Gastroesophageal sphincter (tissue), 4 donors: ENCODE measurements around the gene ADGRL2. TPM values are rescaled to one million over a fixed set of nuclear protein-coding genes. Genes with fewer than 3 reads are reported as not detected.

Experiments used
- ATAC-seq: fragments of 150-250 bp; one replicate; pipeline ENCODE4 v1.9.1; 2016; ENCODE audit warnings: mild to moderate bottlenecking, moderate library complexity
- H3K27ac ChIP-seq, 4 donors: fragments of 200-600 bp; sonication (generic) in 3 of 4; 1 replicate in 3 of 4; 2 replicates in 1 of 4; pipeline ENCODE4 v1.5.1; 2016 to 2019
- H3K27me3 ChIP-seq: fragments of 200-600 bp; sonication (generic); one replicate; pipeline ENCODE4 v1.5.1; 2019
- H3K36me3 ChIP-seq, 2 donors: fragments of 200-600 bp; sonication (generic); one replicate each; pipeline ENCODE4 v1.5.1; 2019; ENCODE audit warnings: control low read depth in 1 of 2
- H3K4me1 ChIP-seq, 3 donors: fragments of 200-600 bp; sonication (generic); 1 replicate in 2 of 3; 2 replicates in 1 of 3; pipeline ENCODE4 v1.5.1; 2016 to 2019; ENCODE audit warnings: control low read depth in 2 of 3
- H3K4me3 ChIP-seq, 2 donors: fragments of 200-600 bp; sonication (generic); one replicate each; pipeline ENCODE4 v1.5.1; 2019; ENCODE audit warnings: mild to moderate bottlenecking in 1 of 2, moderate library complexity in 1 of 2
- H3K9me3 ChIP-seq, 3 donors: fragments of 200-600 bp; sonication (generic); one replicate each; pipeline ENCODE4 v1.5.1; 2017 to 2019; ENCODE audit warnings: control low read depth in 2 of 3
- CTCF ChIP-seq, 4 experiments: fragments of 200-600 bp in 2 of 4; fragments of 450-650 bp in 2 of 4; sonication (generic) in 1 of 4; IDR thresholded peaks; one replicate each; pipeline ENCODE4 v1.5.1; 2017 to 2019; ENCODE audit warnings: antibody characterized with exemption in 4 of 4, mild to moderate bottlenecking in 2 of 4, moderate library complexity in 2 of 4
- EP300 ChIP-seq: sonication (generic); formaldehyde crosslinking; IDR thresholded peaks from one replicate; pipeline ENCODE4 v1.6.1; 2017; ENCODE audit warnings: antibody characterized with exemption, mild to moderate bottlenecking
- POLR2A ChIP-seq, 2 donors: fragments of 450-650 bp; IDR thresholded peaks; one replicate each; pipeline ENCODE4 v1.6.1; 2017; ENCODE audit warnings: antibody characterized with exemption in 2 of 2, mild to moderate bottlenecking in 2 of 2, moderate library complexity in 1 of 2
- POLR2AphosphoS5 ChIP-seq: sonication (generic); formaldehyde crosslinking; IDR thresholded peaks from one replicate; pipeline ENCODE4 v1.6.1; 2017; ENCODE audit warnings: antibody characterized with exemption
- WGBS, 2 donors: methylation state at CpG; one replicate each; pipeline ENCODE4 v1.1.5; 2018; ENCODE audit warnings: low coverage in 1 of 2; 5-methylcytosine and 5-hydroxymethylcytosine counted together
- total RNA-seq, 4 donors: library from RNA; depleted of rRNA; stranded (reverse); fragments of >200 nt; gene quantifications; one replicate each; pipeline ENCODE4 v1.1.0, GENCODE V29; 2016

ADGRL2 gene
- total RNA-seq, 4 donors from 2014 or later, result 68.9 to 141 (median 83.8) TPM

GRCh38 chr1:81915937-81916336 is 115.2 kb downstream of the ADGRL2 start:
- H3K36me3 ChIP-seq, result no peaks in the 10 kb centered on the region
- no peaks in the 10 kb centered on the region for H3K27me3 ChIP-seq
- H3K4me3 ChIP-seq, result no peak overlapping the region
- no peak overlapping the region for H3K27ac ChIP-seq
- TF ChIP-seq EP300 (no peak), POLR2A (IDR thresholded peaks at IDR 0.05) (no peak), CTCF (IDR thresholded peaks at IDR 0.05) (no peak), POLR2AphosphoS5 (no peak)
- WGBS, 2 donors, result 87 to 90% methylated on average over 3 of the region's 3 CpGs
- no peaks in the 10 kb centered on the region for H3K9me3 ChIP-seq
- no peak for ATAC-seq
- peaks cover 0 to 13% (median 3%) of the 10 kb centered on the region in 3 donors for H3K4me1 ChIP-seq

GRCh38 chr1:81920245-81920740 is 119.6 kb downstream of the ADGRL2 start:
- no peaks in the 10 kb centered on the region for H3K9me3 ChIP-seq
- no peak overlapping the region for H3K4me3 ChIP-seq
- H3K27me3 ChIP-seq, result no peaks in the 10 kb centered on the region
- 52 to 67% methylated on average over 4 to 5 of the region's 6 CpGs for WGBS, 2 donors
- ATAC-seq, result peak; percentile 40
- no peak overlapping the region for H3K27ac ChIP-seq
- no peak for TF ChIP-seq CTCF (IDR thresholded peaks at IDR 0.05)
- no peak for TF ChIP-seq EP300
- no peak for TF ChIP-seq POLR2AphosphoS5
- TF ChIP-seq POLR2A (IDR thresholded peaks at IDR 0.05), result no peak
- peaks cover 0 to 24% (median 3%) of the 10 kb centered on the region in 3 donors for H3K4me1 ChIP-seq
- no peaks in the 10 kb centered on the region for H3K36me3 ChIP-seq

GRCh38 chr1:81920886-81921285 is 120.2 kb downstream of the ADGRL2 start:
- Histone ChIP-seq H3K36me3 (no peaks in the 10 kb centered on the region), H3K27ac (no peak overlapping the region), H3K4me1 (peaks cover 0 to 24% (median 3%) of the 10 kb centered on the region in 3 donors), H3K4me3 (no peak overlapping the region), H3K9me3 (no peaks in the 10 kb centered on the region), H3K27me3 (no peaks in the 10 kb centered on the region)
- 35 to 64% methylated on average over 2 of the region's 2 CpGs for WGBS, 2 donors
- no peak for ATAC-seq
- TF ChIP-seq POLR2A (IDR thresholded peaks at IDR 0.05) (no peak), POLR2AphosphoS5 (no peak), CTCF (IDR thresholded peaks at IDR 0.05) (no peak), EP300 (no peak)

GRCh38 chr1:81921344-81921743 is 120.6 kb downstream of the ADGRL2 start:
- TF ChIP-seq POLR2AphosphoS5, result no peak
- TF ChIP-seq EP300, result no peak
- no peak for TF ChIP-seq POLR2A (IDR thresholded peaks at IDR 0.05)
- TF ChIP-seq CTCF (IDR thresholded peaks at IDR 0.05), result no peak
- no peaks in the 10 kb centered on the region for H3K36me3 ChIP-seq
- WGBS, 2 donors, result 46 to 67% methylated on average over 4 of the region's 4 CpGs
- H3K9me3 ChIP-seq, result no peaks in the 10 kb centered on the region
- H3K4me1 ChIP-seq, result peaks cover 0 to 25% (median 3%) of the 10 kb centered on the region in 3 donors
- no peak overlapping the region for H3K4me3 ChIP-seq
- no peaks in the 10 kb centered on the region for H3K27me3 ChIP-seq
- ATAC-seq, result no peak
- H3K27ac ChIP-seq, result no peak overlapping the region

GRCh38 chr1:81921851-81922462 is 121.2 kb downstream of the ADGRL2 start:
- no peak for ATAC-seq

More at GRCh38 chr1:81921851-81922462, 121.2 kb downstream of the ADGRL2 start:
- Histone ChIP-seq H3K36me3 (no peaks in the 10 kb centered on the region), H3K9me3 (no peaks in the 10 kb centered on the region), H3K4me1 (peaks cover 0 to 31% (median 3%) of the 10 kb centered on the region in 3 donors), H3K27me3 (no peaks in the 10 kb centered on the region), H3K27ac (no peak overlapping the region), H3K4me3 (peak overlapping the region in 1 of 2 donors; percentile 4)
- 35 to 48% methylated on average over 5 of the region's 5 CpGs for WGBS, 2 donors
- TF ChIP-seq EP300, result no peak
- no peak for TF ChIP-seq CTCF (IDR thresholded peaks at IDR 0.05)
